HG03108 (cell line): Measurements from ENCODE around the gene NLRP1.

Experiments
- ATAC-seq: cut with Tn5 transposase; IDR thresholded peaks from one replicate; pipeline ENCODE4 v1.9.1; 2021; ENCODE audit warnings: moderate library complexity; ENCODE audit not compliant: unreplicated experiment

The NLRP1 gene

GRCh38 chr17:5485270-5486205 lies 98.8 kb downstream of the NLRP1 start, which contains the start of gene DERL2:
Gene DERL2 (minus strand): TSS chr17:5486178. CDS start chr17:5486161, 17 bp downstream.
- ATAC-seq: peak; percentile 11

DNA sequence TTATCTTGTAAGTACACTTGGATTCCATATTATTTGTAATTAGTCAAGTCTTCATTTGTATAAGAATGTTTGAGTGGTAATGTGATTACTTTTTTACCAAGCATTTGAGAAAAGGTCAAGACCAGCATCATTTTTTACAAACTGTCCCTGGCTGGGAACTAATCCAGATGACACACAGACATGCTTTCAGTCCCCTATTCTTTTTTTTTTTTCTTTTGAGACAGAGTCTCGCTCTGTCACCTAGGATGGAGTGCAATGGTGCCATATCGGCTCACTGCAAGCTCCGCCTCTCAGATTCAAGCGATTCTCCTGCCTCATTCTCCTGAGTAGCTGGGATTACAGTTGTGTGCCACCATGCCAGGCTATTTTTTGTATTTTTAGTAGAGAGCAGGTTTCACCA lies 102.9 kb downstream of the NLRP1 start:
- no peak for ATAC-seq

- no peak for ATAC-seq
Observed at GRCh38 chr17:5480962-5481361, 103.3 kb downstream of the NLRP1 start.

DNA sequence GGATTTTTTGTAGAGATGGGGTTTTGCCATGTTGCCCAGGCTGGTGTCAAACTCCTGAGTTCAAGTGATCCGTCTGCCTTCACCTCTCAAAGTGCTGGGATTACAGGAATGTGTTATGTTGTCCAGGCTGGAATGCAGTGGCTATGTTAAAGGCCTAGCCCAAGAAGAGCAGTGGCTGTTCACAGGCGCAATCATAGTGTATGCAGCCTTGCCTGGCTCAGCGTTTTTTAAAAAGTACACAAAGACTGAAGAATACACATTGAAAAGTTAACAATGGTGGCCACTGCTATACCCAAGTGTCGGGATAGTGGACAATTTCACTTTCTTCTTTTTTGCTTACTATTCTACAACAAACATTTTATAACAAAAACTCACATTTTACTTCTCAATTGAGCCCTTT lies 105.3 kb downstream of the NLRP1 start:
- ATAC-seq: no peak

DNA sequence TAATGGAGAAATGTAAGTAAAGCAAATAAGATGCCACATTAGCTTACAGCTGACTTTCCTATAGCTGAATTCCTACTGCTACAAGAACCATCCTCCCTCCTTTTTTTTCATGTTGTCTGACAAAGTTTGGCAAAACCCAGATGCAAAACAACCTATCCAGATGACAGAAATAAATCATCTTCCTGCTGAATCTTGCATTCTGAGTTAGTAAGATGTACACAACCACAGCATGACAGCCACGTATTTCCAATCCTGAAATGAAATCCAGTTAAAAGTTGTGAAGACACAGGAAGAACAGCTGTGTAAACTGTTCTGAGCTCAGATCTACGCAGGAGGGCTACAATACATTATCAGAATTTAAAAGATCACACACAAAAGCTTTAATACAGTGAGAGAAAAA lies 110.4 kb downstream of the NLRP1 start:
- ATAC-seq: no peak

DNA sequence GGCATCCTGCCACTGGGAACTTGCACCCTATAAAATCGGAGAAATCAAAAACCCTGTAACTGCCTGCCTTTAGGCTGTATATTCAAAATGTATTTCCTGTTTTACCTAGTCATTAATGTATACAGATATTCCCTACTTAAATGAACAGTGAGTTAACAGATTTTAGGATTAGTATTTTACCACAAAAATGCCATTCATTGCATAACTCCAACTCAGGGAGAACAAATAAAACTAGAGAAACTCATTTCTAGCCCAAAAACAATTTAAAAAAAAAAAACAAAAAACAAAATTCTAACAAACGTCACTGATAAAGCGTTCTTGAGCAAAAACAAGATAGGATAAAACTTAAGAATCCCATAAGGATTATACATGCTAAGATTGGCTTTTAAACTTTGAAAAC lies 111.8 kb downstream of the NLRP1 start:
- no peak for ATAC-seq

GRCh38 chr17:5468075-5468473 lies 116.2 kb downstream of the NLRP1 start:
- ATAC-seq: no peak

DNA sequence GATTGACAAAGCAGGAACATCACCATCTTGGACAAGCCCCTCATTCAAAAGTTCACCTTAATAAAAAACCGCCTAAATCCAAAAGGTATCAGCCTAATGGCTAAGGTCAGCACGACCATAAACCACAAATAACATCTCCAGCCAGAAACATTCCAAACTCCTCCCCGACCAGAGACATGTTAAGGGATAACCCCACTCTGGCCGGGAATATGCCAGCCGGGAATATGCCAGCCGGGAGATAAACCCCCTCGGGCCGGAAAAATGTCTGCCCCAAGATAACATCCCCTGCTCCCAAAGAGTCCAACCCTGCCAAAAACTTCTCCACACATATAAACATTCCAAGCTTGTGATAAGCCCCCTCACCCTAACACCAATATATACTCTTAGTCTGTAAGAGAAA lies 116.9 kb downstream of the NLRP1 start:
- no peak for ATAC-seq

- no peak for ATAC-seq
Observed at GRCh38 chr17:5466295-5466694, 118.0 kb downstream of the NLRP1 start.

DNA sequence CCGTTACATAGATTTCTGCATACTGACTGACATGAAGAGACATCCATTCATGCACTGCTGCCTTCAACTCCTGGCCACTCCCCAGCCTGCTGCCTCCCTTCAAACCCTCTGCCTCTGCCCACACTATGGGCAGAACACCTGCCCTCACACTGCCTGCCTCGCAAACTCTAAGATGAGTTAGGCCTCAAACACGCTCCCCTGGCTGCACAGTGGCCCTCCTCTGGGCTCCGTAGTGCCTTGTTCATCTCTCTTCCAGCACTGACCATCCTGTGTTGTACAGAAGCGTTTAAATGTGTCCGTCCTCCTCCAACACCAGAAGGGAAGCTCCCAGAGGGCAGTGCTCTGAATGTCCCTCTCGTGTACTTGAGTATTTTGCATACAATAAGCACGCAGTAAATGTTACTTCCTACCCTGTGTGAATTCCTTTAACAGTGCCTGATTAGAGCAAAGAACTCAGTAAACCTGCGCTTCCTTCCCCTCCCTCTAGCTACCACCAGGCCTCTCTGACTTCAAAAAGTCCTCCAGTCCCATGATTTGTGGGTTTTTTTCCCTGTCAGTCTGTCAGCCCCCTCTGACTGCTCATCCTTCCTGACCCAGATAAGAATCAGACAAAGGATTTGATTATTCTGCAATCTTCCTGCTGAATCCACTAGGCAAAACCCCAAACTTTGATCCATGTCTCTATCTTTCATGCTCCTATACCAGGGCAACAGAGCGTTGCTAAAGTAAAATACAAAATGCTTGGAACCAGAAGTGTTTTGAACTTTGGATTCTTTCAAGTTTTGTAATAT lies 119.4 kb downstream of the NLRP1 start:
- ATAC-seq: no peak
